Activated T-cell treated with anti-CD3 and anti-CD28 coated beads, Interleukin-2, amount 50 U/mL, for 72 hours (primary cell): ENCODE data around the gene SLCO2B1. TPM values are rescaled to one million over a fixed set of nuclear protein-coding genes. Genes with fewer than 3 reads are reported as not detected.

Experiments
- ATAC-seq, 2 donors: fragments of 150-1000 bp; cut with Tn5 transposase; replicated peaks in 1 of 2; 2 replicates each; pipeline ENCODE4 v1.10.0; 2021; ENCODE audit warnings: moderate library complexity in 2 of 2, mild to moderate bottlenecking in 1 of 2
- DNase-seq, 2 donors: peaks; one replicate each; pipeline ENCODE4 v3.0.0; 2021 to 2022; ENCODE audit warnings: mixed read lengths in 1 of 2
- H3K27ac Mint-ChIP-seq: one replicate; pipeline ENCODE4 v1.8.0; 2022; ENCODE audit warnings: mild to moderate bottlenecking, moderate library complexity, mixed read lengths
- H3K27me3 Mint-ChIP-seq: one replicate; pipeline ENCODE4 v1.8.0; 2022; ENCODE audit warnings: low read depth, mixed read lengths
- H3K36me3 Mint-ChIP-seq, 2 donors: one replicate each; pipeline ENCODE4 v1.8.0; 2022; ENCODE audit warnings: mixed read lengths in 2 of 2, mild to moderate bottlenecking in 1 of 2; ENCODE audit not compliant: insufficient read depth in 2 of 2
- H3K4me1 Mint-ChIP-seq: one replicate; pipeline ENCODE4 v1.8.0; 2022; ENCODE audit warnings: low read depth, mixed read lengths
- H3K4me3 Mint-ChIP-seq, 2 donors: one replicate each; pipeline ENCODE4 v1.8.0; 2022; ENCODE audit warnings: mild to moderate bottlenecking in 2 of 2, mixed read lengths in 2 of 2, moderate library complexity in 2 of 2
- H3K9me3 Mint-ChIP-seq, 2 donors: one replicate each; pipeline ENCODE4 v1.8.0; 2022; ENCODE audit warnings: mixed read lengths in 2 of 2
- total RNA-seq, 2 donors: library from RNA; stranded (reverse); gene quantifications; one replicate each; pipeline ENCODE4 v1.2.3, GENCODE V29; 2022

SLCO2B1 gene
- total RNA-seq, 2 donors from 2014 or later = not detected

GRCh38 chr11:75182664-75183063 is 31.8 kb downstream of the SLCO2B1 start:
- no peak overlapping the region for H3K4me3 Mint-ChIP-seq
- H3K27ac Mint-ChIP-seq = no peak overlapping the region
- H3K36me3 Mint-ChIP-seq = no peaks in the 10 kb centered on the region
- DNase-seq (no peak), ATAC-seq (no peak)
- peaks cover 22% of the 10 kb centered on the region for H3K27me3 Mint-ChIP-seq
- no peaks in the 10 kb centered on the region for H3K9me3 Mint-ChIP-seq
- H3K4me1 Mint-ChIP-seq = no peaks in the 10 kb centered on the region

- Mint-ChIP-seq H3K36me3 (no peaks in the 10 kb centered on the region), H3K27me3 (peaks cover 22% of the 10 kb centered on the region), H3K9me3 (no peaks in the 10 kb centered on the region), H3K4me3 (no peak overlapping the region), H3K4me1 (no peaks in the 10 kb centered on the region), H3K27ac (no peak overlapping the region)
- no peak for ATAC-seq
- DNase-seq = no peak
Measured at GRCh38 chr11:75184051-75184450, 33.1 kb downstream of the SLCO2B1 start.

GRCh38 chr11:75184757-75185425 is 34.0 kb downstream of the SLCO2B1 start:
- H3K4me3 Mint-ChIP-seq = no peak overlapping the region
- DNase-seq = no peak
- no peak for ATAC-seq
- no peaks in the 10 kb centered on the region for H3K4me1 Mint-ChIP-seq
- no peak overlapping the region for H3K27ac Mint-ChIP-seq
- H3K9me3 Mint-ChIP-seq = no peaks in the 10 kb centered on the region
- no peaks in the 10 kb centered on the region for H3K36me3 Mint-ChIP-seq
- peaks cover 22% of the 10 kb centered on the region for H3K27me3 Mint-ChIP-seq

- ATAC-seq = no peak
- H3K27ac Mint-ChIP-seq = no peak overlapping the region
- H3K36me3 Mint-ChIP-seq = no peaks in the 10 kb centered on the region
- no peak for DNase-seq
- H3K27me3 Mint-ChIP-seq = peaks cover 22% of the 10 kb centered on the region
- no peaks in the 10 kb centered on the region for H3K4me1 Mint-ChIP-seq
- H3K9me3 Mint-ChIP-seq = no peaks in the 10 kb centered on the region
- no peak overlapping the region for H3K4me3 Mint-ChIP-seq
Measured at GRCh38 chr11:75185866-75186265, 35.0 kb downstream of the SLCO2B1 start.

GRCh38 chr11:75186999-75187398 is 36.1 kb downstream of the SLCO2B1 start:
- H3K9me3 Mint-ChIP-seq = no peaks in the 10 kb centered on the region
- H3K27ac Mint-ChIP-seq = no peak overlapping the region
- H3K27me3 Mint-ChIP-seq = peaks cover 15% of the 10 kb centered on the region
- ATAC-seq (no peak), DNase-seq (no peak)
- H3K4me1 Mint-ChIP-seq = no peaks in the 10 kb centered on the region
- H3K4me3 Mint-ChIP-seq = no peak overlapping the region
- H3K36me3 Mint-ChIP-seq = no peaks in the 10 kb centered on the region

GRCh38 chr11:75188671-75189070 is 37.8 kb downstream of the SLCO2B1 start:
- peaks cover 9% of the 10 kb centered on the region for H3K27me3 Mint-ChIP-seq
- no peak for ATAC-seq

GRCh38 chr11:75189108-75189507 is 38.2 kb downstream of the SLCO2B1 start:
- Mint-ChIP-seq H3K4me3 (no peak overlapping the region), H3K36me3 (no peaks in the 10 kb centered on the region), H3K9me3 (no peaks in the 10 kb centered on the region), H3K27me3 (peaks cover 5% of the 10 kb centered on the region), H3K27ac (no peak overlapping the region), H3K4me1 (no peaks in the 10 kb centered on the region)
- DNase-seq (no peak), ATAC-seq (no peak)

More at GRCh38 chr11:75188671-75189070, 37.8 kb downstream of the SLCO2B1 start:
- Mint-ChIP-seq H3K27ac (no peak overlapping the region), H3K36me3 (no peaks in the 10 kb centered on the region), H3K4me3 (no peak overlapping the region), H3K9me3 (no peaks in the 10 kb centered on the region), H3K4me1 (no peaks in the 10 kb centered on the region)
- no peak for DNase-seq

GRCh38 chr11:75189911-75190310 is 39.0 kb downstream of the SLCO2B1 start:
- Mint-ChIP-seq H3K36me3 (no peaks in the 10 kb centered on the region), H3K27ac (no peak overlapping the region), H3K9me3 (no peaks in the 10 kb centered on the region), H3K4me1 (no peaks in the 10 kb centered on the region), H3K27me3 (no peaks in the 10 kb centered on the region), H3K4me3 (no peak overlapping the region)
- ATAC-seq = no peak
- DNase-seq = no peak

- Mint-ChIP-seq H3K4me1 (no peaks in the 10 kb centered on the region), H3K27me3 (no peaks in the 10 kb centered on the region), H3K36me3 (no peaks in the 10 kb centered on the region), H3K4me3 (no peak overlapping the region), H3K9me3 (no peaks in the 10 kb centered on the region), H3K27ac (no peak overlapping the region)
- DNase-seq (no peak), ATAC-seq (no peak)
Measured at GRCh38 chr11:75190652-75191329, 39.9 kb downstream of the SLCO2B1 start.

- no peak for ATAC-seq
- Mint-ChIP-seq H3K27me3 (no peaks in the 10 kb centered on the region), H3K27ac (no peak overlapping the region), H3K4me1 (no peaks in the 10 kb centered on the region), H3K36me3 (no peaks in the 10 kb centered on the region), H3K4me3 (no peak overlapping the region), H3K9me3 (no peaks in the 10 kb centered on the region)
- no peak for DNase-seq
Measured at GRCh38 chr11:75191330-75191717, 40.4 kb downstream of the SLCO2B1 start.

GRCh38 chr11:75193271-75193670 is 42.4 kb downstream of the SLCO2B1 start:
- Mint-ChIP-seq H3K4me1 (no peaks in the 10 kb centered on the region), H3K27me3 (no peaks in the 10 kb centered on the region), H3K36me3 (no peaks in the 10 kb centered on the region), H3K27ac (no peak overlapping the region), H3K4me3 (no peak overlapping the region), H3K9me3 (no peaks in the 10 kb centered on the region)
- ATAC-seq (no peak), DNase-seq (no peak)

- no peak overlapping the region for H3K27ac Mint-ChIP-seq
- ATAC-seq = no peak
Measured at GRCh38 chr11:75193711-75194110, 42.8 kb downstream of the SLCO2B1 start.

GRCh38 chr11:75194147-75194546 is 43.2 kb downstream of the SLCO2B1 start:
- Mint-ChIP-seq H3K36me3 (no peaks in the 10 kb centered on the region), H3K27ac (no peak overlapping the region), H3K9me3 (no peaks in the 10 kb centered on the region), H3K4me3 (no peak overlapping the region), H3K4me1 (no peaks in the 10 kb centered on the region), H3K27me3 (no peaks in the 10 kb centered on the region)
- DNase-seq (no peak), ATAC-seq (no peak)

More at GRCh38 chr11:75193711-75194110, 42.8 kb downstream of the SLCO2B1 start:
- Mint-ChIP-seq H3K36me3 (no peaks in the 10 kb centered on the region), H3K9me3 (no peaks in the 10 kb centered on the region), H3K4me3 (no peak overlapping the region), H3K27me3 (no peaks in the 10 kb centered on the region), H3K4me1 (no peaks in the 10 kb centered on the region)
- no peak for DNase-seq
